Jurkat, Clone E6-1 (cell line): ENCODE measurements around the gene EPHB2. TPM values are rescaled to one million over a fixed set of nuclear protein-coding genes. Genes with fewer than 3 reads are reported as not detected.
"Not testable (repeated sequence)": the region's sequence is repeated elsewhere in the genome, so short reads cannot be mapped to it uniquely, and the experiment has no call there.

Source experiments
- DNase-seq: peaks from one replicate; pipeline ENCODE4 v3.0.0-alpha.2; 2011; ENCODE audit warnings: low read depth, low spot score
- H3K4me3 ChIP-seq: 2 replicates; pipeline ENCODE4 v1.5.1; 2011; ENCODE audit warnings: mild to moderate bottlenecking, low read length, control low read depth, moderate library complexity
- polyA plus RNA-seq: library from polyadenylated mRNA; unstranded; fragments of >200 nt; gene quantifications from one replicate; pipeline ENCODE4 v1.2.1, GENCODE V29; 2012; ENCODE audit warnings: missing spikeins; ENCODE audit not compliant: insufficient read length, insufficient read depth

The EPHB2 gene
- 8.7 TPM for polyA plus RNA-seq

GRCh38 chr1:22710701-22711049, at the start of gene EPHB2:
Gene EPHB2 (plus strand): TSS chr1:22710839. CDS start chr1:22710983, 144 bp downstream.
- DNase-seq = no peak
- H3K4me3 ChIP-seq = peak within 1 kb of the TSS; percentile 38

GRCh38 chr1:22661880-22662279, 48.8 kb upstream of the EPHB2 start:
- H3K4me3 ChIP-seq = no peak overlapping the region
- DNase-seq = no peak

- peak; percentile 81 for DNase-seq
- no peak overlapping the region for H3K4me3 ChIP-seq
These were observed 48.3 kb upstream of the EPHB2 start for GRCh38 chr1:22662318-22662717.

GRCh38 chr1:22662986-22663408, 47.6 kb upstream of the EPHB2 start:
- DNase-seq = no peak

GRCh38 chr1:22665752-22666151, 44.9 kb upstream of the EPHB2 start:
- DNase-seq = no peak
- H3K4me3 ChIP-seq = no peak overlapping the region

More at GRCh38 chr1:22662986-22663408, 47.6 kb upstream of the EPHB2 start:
- H3K4me3 ChIP-seq = no peak overlapping the region

GRCh38 chr1:22666412-22666811, 44.2 kb upstream of the EPHB2 start:
- DNase-seq = no peak
- no peak overlapping the region for H3K4me3 ChIP-seq

- not testable (repeated sequence) for DNase-seq, H3K4me3 ChIP-seq
These were observed 41.8 kb upstream of the EPHB2 start for GRCh38 chr1:22668840-22669239.

- DNase-seq = no peak
- H3K4me3 ChIP-seq = no peak overlapping the region
These were observed 40.2 kb upstream of the EPHB2 start for GRCh38 chr1:22670352-22670975.

GRCh38 chr1:22671999-22672398, 38.6 kb upstream of the EPHB2 start:
- H3K4me3 ChIP-seq = no peak overlapping the region
- DNase-seq = no peak

GRCh38 chr1:22673486-22674409, 36.9 kb upstream of the EPHB2 start:
- no peak for DNase-seq
- H3K4me3 ChIP-seq = no peak overlapping the region

- no peak for DNase-seq
- H3K4me3 ChIP-seq = no peak overlapping the region
These were observed 36.3 kb upstream of the EPHB2 start for GRCh38 chr1:22674410-22674749.

- H3K4me3 ChIP-seq, DNase-seq: not testable (repeated sequence)
These were observed 34.5 kb upstream of the EPHB2 start for GRCh38 chr1:22676151-22676550.

- H3K4me3 ChIP-seq = no peak overlapping the region
- DNase-seq = no peak
These were observed 33.6 kb upstream of the EPHB2 start for GRCh38 chr1:22676916-22677583.

GRCh38 chr1:22677931-22678896, 32.4 kb upstream of the EPHB2 start:
- no peak overlapping the region for H3K4me3 ChIP-seq
- no peak for DNase-seq

- no peak for DNase-seq
- no peak overlapping the region for H3K4me3 ChIP-seq
These were observed 29.9 kb upstream of the EPHB2 start for GRCh38 chr1:22680726-22681125.

- H3K4me3 ChIP-seq = no peak overlapping the region
- no peak for DNase-seq
These were observed 28.9 kb upstream of the EPHB2 start for GRCh38 chr1:22681556-22682276.

- DNase-seq = no peak
- H3K4me3 ChIP-seq = no peak overlapping the region
These were observed 27.1 kb upstream of the EPHB2 start for GRCh38 chr1:22683547-22683946.

- no peak for DNase-seq
- H3K4me3 ChIP-seq = no peak overlapping the region
These were observed 25.0 kb upstream of the EPHB2 start for GRCh38 chr1:22685591-22686059.
